HL-60 (cell line): ENCODE measurements around the gene RUNX1.
"Not testable (repeated sequence)": the region's sequence is repeated elsewhere in the genome, so short reads cannot be mapped to it uniquely, and the experiment has no call there.

Experiments used
- GABPA ChIP-seq: IDR thresholded peaks from 2 replicates; pipeline ENCODE4 v1.6.1; 2012; ENCODE audit warnings: low read depth
- POLR2AphosphoS5 ChIP-seq: IDR thresholded peaks from 2 replicates; pipeline ENCODE4 v1.6.1; 2012; ENCODE audit warnings: low read depth
- SPI1 ChIP-seq: IDR thresholded peaks from 2 replicates; pipeline ENCODE4 v1.6.1; 2012; ENCODE audit warnings: low read depth, mild to moderate bottlenecking, borderline replicate concordance
- TF ChIP-seq, protein P1 (sequence below): IDR thresholded peaks from one replicate; pipeline ENCODE4 v1.5.1; 2011; ENCODE audit warnings: low read length, control low read depth, inconsistent platforms; ENCODE audit not compliant: insufficient read depth
- TF ChIP-seq, protein P2 (sequence below): IDR thresholded peaks from 2 replicates; pipeline ENCODE4 v1.6.1; 2012; ENCODE audit warnings: low read depth; ENCODE audit not compliant: insufficient replicate concordance

DNA sequence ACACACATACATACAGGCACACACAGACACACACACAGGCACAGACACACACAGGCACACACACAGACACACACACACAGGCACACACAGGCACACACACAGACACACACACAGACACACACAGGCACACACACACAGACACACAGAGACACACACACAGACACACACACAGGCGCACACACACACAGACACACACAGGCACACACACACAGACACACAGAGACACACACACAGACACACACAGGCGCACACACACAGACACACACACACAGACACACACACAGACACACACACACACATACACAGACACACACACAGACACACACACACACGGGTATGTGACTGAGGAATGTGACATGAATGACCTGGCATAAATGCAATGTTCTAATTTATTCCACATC is 55.6 kb downstream of the RUNX1 start:
- TF ChIP-seq POLR2AphosphoS5, GABPA, SPI1: not testable (repeated sequence)
- TF ChIP-seq, protein P1, sequence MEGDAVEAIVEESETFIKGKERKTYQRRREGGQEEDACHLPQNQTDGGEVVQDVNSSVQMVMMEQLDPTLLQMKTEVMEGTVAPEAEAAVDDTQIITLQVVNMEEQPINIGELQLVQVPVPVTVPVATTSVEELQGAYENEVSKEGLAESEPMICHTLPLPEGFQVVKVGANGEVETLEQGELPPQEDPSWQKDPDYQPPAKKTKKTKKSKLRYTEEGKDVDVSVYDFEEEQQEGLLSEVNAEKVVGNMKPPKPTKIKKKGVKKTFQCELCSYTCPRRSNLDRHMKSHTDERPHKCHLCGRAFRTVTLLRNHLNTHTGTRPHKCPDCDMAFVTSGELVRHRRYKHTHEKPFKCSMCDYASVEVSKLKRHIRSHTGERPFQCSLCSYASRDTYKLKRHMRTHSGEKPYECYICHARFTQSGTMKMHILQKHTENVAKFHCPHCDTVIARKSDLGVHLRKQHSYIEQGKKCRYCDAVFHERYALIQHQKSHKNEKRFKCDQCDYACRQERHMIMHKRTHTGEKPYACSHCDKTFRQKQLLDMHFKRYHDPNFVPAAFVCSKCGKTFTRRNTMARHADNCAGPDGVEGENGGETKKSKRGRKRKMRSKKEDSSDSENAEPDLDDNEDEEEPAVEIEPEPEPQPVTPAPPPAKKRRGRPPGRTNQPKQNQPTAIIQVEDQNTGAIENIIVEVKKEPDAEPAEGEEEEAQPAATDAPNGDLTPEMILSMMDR, result not testable (repeated sequence)
- TF ChIP-seq, protein P2, sequence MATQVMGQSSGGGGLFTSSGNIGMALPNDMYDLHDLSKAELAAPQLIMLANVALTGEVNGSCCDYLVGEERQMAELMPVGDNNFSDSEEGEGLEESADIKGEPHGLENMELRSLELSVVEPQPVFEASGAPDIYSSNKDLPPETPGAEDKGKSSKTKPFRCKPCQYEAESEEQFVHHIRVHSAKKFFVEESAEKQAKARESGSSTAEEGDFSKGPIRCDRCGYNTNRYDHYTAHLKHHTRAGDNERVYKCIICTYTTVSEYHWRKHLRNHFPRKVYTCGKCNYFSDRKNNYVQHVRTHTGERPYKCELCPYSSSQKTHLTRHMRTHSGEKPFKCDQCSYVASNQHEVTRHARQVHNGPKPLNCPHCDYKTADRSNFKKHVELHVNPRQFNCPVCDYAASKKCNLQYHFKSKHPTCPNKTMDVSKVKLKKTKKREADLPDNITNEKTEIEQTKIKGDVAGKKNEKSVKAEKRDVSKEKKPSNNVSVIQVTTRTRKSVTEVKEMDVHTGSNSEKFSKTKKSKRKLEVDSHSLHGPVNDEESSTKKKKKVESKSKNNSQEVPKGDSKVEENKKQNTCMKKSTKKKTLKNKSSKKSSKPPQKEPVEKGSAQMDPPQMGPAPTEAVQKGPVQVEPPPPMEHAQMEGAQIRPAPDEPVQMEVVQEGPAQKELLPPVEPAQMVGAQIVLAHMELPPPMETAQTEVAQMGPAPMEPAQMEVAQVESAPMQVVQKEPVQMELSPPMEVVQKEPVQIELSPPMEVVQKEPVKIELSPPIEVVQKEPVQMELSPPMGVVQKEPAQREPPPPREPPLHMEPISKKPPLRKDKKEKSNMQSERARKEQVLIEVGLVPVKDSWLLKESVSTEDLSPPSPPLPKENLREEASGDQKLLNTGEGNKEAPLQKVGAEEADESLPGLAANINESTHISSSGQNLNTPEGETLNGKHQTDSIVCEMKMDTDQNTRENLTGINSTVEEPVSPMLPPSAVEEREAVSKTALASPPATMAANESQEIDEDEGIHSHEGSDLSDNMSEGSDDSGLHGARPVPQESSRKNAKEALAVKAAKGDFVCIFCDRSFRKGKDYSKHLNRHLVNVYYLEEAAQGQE, result not testable (repeated sequence)
